Fibroblast of mammary gland (primary cell): ENCODE data around the gene GABBR1.
"Not testable (repeated sequence)": the region's sequence is repeated elsewhere in the genome, so short reads cannot be mapped to it uniquely, and the experiment has no call there.

Experiments used
- DNase-seq: peaks from one replicate; pipeline ENCODE4 v3.0.0-alpha.2; 2010; ENCODE audit warnings: low read depth
- H3K4me3 ChIP-seq: 2 replicates; pipeline ENCODE4 v1.5.1; 2011; ENCODE audit warnings: low read depth, mild to moderate bottlenecking, low read length, moderate library complexity; ENCODE audit not compliant: control insufficient read depth
- TF ChIP-seq, protein P1 (sequence below): conservative IDR thresholded peaks from 2 replicates; pipeline ENCODE4 v1.5.1; 2011; ENCODE audit warnings: low read depth, low read length, inconsistent platforms; ENCODE audit not compliant: control insufficient read depth, insufficient read depth

The GABBR1 gene

DNA sequence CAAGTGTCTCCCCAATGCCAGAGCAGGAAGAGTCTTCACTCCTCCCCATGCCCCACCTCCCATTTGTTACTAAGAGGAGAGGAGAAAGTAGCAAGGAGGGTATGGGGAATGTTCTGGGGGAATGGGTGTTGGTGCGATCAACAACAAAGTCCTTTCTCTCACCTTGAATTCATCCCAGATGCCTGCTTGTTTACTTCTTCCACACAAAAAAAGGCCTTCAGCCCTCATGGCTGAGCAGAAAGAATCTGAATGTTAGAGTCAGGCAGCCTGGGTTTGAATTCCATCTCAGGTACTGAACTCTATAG is 33.8 kb upstream of the GABBR1 start:
- DNase-seq, result no peak
- H3K4me3 ChIP-seq, result no peak overlapping the region
- TF ChIP-seq, protein P1, sequence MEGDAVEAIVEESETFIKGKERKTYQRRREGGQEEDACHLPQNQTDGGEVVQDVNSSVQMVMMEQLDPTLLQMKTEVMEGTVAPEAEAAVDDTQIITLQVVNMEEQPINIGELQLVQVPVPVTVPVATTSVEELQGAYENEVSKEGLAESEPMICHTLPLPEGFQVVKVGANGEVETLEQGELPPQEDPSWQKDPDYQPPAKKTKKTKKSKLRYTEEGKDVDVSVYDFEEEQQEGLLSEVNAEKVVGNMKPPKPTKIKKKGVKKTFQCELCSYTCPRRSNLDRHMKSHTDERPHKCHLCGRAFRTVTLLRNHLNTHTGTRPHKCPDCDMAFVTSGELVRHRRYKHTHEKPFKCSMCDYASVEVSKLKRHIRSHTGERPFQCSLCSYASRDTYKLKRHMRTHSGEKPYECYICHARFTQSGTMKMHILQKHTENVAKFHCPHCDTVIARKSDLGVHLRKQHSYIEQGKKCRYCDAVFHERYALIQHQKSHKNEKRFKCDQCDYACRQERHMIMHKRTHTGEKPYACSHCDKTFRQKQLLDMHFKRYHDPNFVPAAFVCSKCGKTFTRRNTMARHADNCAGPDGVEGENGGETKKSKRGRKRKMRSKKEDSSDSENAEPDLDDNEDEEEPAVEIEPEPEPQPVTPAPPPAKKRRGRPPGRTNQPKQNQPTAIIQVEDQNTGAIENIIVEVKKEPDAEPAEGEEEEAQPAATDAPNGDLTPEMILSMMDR, result no peak

DNA sequence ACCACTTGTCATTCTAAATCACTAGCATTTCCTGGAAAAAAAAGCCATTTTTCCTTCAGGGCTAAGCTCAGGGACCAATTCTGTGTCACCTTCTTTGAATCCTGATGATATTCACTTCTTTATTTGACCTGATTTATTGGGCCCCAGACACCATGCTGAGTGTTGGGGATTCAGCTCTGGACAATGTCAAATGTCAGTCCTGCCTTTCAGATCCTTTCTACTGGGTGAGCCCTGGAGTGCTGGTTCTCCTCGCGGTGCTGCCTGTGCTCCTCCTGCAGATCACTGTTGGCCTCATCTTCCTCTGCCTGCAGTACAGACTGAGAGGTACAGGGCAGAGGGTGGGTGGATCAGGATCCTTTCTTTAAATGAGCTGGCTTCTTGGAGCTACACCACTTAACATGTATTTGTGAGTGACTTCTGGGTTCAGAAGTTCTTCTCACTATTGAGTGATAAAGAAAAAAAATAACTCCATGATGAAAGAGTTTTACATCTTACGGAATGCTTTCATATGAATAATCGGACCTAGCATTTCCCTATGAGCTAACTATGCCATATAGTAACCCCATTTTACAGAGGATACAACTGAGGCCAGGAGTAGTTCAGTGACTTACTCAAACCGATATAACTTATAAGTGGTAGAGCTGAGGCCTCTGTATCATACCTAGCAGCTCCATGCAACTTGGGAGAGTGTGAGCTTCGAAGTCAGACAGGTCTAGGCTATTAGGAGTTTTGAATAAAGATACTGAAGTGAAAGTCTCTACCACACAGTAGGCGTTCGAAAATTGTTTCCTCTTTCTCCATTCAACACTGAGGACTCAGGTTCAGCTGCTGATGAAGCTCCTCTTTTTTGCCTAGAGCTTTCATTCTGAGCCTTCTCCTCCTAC is 33.2 kb upstream of the GABBR1 start:
- DNase-seq, result no peak
- TF ChIP-seq, protein P1, result no peak
- H3K4me3 ChIP-seq, result no peak overlapping the region

DNA sequence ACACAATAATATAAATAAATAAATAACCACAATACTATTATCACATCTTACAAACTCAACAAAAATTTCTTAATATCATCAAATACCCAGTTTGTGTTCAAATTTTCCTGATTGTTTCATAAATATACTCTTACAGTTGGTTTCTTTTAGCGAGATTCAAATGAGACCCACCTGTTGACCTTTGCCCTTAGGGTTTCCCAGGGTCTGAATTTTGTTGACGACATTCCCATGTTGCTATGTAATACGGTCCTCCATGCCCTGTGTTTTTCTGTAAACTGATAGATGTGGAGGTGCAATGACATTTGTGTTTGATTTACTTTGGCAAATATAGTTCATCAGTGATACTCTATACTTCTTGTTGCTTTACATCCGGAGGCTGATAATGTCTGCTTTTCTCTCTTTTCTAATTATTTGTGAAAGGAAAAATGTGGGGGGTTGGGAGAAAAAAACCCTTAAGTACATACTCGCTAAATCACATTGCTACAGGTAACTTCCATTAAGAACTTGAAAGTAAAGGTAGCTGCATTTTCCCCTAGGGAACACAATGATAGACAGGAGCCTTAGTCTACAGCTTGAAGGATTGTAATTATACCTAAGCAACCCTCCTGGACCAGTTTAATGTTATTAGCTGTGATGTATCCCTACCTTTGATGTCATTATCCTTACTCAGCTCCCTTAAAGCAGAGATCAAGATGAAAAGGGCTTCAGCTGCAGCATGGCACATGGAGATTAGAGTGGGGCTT is 30.5 kb upstream of the GABBR1 start:
- no peak overlapping the region for H3K4me3 ChIP-seq
- TF ChIP-seq, protein P1, result no peak
- no peak for DNase-seq

DNA sequence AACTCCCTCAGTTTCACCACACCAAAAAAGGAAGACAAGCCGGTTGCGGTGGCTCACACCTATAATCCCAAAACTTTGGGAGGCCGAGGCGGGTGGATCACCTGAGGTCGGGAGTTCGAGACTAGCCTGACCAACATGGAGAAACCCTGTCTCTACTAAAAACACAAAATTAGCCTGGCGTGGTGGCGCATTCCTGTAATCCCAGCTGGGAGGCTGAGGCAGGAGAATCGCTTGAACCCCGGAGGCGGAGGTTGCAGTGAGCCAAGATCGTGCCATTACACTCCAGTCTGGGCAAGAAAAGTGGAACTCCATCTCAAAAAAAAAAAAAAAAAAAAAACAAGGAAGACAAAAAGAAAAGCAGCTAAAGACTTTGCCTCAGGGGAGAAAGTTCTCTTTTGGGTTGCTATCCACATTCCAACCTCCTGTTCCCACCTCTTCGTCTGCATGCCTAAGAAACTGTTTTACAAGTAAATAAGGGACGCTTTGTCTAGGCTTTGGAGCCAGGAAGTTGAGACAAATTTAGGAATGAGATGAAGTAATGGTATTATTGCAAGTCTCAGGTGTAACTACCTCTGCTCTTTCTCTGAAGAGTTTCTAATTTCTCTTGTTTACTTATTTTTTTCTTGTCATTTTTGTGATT is 28.6 kb upstream of the GABBR1 start:
- not testable (repeated sequence) for H3K4me3 ChIP-seq, DNase-seq

DNA sequence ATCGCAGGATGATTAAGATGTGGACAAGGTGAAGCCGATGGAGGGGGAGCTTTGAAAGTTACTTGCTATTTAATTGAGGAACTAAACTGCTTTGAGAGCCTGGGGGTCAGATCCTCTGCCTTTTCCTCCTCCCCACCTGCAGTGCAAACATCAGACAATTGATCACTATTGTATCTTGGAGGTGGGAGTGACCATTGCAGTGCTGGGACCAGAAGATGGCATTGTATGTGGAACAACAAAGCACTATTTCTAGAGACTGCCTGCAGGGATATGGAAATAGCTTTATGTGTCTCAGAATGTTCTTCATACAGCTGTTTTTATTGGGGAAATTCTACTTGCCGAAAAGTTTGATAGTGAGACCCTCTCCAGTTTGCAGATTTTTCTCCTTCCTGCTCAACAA is 28.1 kb upstream of the GABBR1 start:
- DNase-seq, result no peak
- TF ChIP-seq, protein P1, result no peak
- no peak overlapping the region for H3K4me3 ChIP-seq

DNA sequence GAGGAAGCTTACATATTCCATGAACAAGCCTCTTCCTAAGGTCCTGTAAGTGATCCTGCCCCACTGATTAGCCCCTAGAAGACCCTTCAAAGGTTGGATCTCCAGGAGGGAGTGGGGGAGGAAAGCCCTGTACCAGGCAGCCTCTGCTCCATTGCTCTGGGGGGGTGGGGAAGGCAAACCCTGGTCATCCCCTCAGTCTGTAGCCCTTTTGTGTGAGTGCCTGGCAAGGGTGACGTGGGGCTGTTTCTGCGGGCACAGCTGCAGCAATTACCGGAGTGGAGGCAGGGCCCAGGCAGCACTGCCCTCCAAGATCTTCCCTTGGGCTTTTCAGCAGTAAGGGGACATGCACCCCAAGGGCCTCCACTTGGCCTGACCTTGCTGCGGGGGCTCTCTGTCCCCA is 23.8 kb upstream of the GABBR1 start, which contains the start of gene MOG:
MOG (plus strand) TSS at position 295 of the 400 bp plus-strand sequence. CDS start 118 bp downstream, outside the sequence.
- TF ChIP-seq, protein P1, result no peak
- no peak within 1 kb of the TSS for H3K4me3 ChIP-seq

DNA sequence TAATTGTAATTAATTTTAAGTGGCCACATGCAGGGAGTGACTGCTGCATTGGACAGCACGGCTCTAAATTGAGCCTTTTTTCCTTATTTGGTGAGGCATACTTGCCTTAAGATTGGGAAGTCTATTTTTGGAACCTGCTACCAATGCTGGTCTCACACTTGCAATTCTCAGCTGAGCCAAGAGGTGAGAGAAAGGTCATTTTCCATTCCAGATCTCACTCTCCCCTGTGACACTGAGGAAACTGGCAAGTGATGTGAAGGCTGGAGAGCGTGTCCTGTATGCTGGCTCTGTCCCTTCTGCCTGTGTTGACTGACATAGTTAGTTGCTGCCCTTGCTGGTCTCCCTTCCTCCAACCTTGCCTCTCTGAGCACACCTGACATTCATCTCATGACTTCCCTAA is 23.2 kb upstream of the GABBR1 start:
- TF ChIP-seq, protein P1, result no peak
- no peak for DNase-seq
- no peak overlapping the region for H3K4me3 ChIP-seq

More for the DNA sequence above, 23.8 kb upstream of the GABBR1 start, which contains the start of gene MOG:
- DNase-seq, result no peak
